HG03432 (cell line): ENCODE data around the gene GALNS.
"Not testable (repeated sequence)": the region's sequence is repeated elsewhere in the genome, so short reads cannot be mapped to it uniquely, and the experiment has no call there.

Experiments used
- ATAC-seq: cut with Tn5 transposase; IDR thresholded peaks from one replicate; pipeline ENCODE4 v1.9.1; 2021; ENCODE audit warnings: mild to moderate bottlenecking, moderate library complexity; ENCODE audit not compliant: unreplicated experiment

Gene GALNS

DNA sequence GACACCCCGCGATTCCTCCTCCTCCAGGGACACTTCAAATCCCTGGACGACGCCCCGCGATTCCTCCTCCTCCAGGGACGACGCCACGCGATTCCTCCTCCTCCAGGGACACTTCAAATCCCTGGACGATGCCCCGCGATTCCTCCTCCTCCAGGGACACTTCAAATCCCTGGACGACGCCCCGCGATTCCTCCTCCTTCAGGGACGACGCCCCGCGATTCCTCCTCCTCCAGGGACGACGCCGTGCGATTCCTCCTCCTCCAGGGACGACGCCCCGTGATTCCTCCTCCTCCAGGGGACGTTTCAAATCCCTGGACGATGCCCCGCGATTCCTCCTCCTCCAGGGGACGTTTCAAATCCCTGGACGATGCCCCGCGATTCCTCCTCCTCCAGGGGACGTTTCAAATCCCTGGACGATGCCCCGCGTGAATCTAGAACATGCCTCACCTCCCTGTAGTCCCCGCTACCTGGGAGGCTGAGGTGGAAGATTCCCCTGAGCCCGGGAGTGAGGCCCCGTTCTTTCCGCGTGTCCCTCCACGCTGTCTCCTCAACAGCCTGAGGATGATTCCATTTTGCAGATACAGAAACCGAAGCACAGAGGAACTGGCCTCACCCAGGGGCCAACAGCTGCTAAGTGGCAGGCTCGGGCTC is 33.1 kb upstream of the GALNS start:
- not testable (repeated sequence) for ATAC-seq

DNA sequence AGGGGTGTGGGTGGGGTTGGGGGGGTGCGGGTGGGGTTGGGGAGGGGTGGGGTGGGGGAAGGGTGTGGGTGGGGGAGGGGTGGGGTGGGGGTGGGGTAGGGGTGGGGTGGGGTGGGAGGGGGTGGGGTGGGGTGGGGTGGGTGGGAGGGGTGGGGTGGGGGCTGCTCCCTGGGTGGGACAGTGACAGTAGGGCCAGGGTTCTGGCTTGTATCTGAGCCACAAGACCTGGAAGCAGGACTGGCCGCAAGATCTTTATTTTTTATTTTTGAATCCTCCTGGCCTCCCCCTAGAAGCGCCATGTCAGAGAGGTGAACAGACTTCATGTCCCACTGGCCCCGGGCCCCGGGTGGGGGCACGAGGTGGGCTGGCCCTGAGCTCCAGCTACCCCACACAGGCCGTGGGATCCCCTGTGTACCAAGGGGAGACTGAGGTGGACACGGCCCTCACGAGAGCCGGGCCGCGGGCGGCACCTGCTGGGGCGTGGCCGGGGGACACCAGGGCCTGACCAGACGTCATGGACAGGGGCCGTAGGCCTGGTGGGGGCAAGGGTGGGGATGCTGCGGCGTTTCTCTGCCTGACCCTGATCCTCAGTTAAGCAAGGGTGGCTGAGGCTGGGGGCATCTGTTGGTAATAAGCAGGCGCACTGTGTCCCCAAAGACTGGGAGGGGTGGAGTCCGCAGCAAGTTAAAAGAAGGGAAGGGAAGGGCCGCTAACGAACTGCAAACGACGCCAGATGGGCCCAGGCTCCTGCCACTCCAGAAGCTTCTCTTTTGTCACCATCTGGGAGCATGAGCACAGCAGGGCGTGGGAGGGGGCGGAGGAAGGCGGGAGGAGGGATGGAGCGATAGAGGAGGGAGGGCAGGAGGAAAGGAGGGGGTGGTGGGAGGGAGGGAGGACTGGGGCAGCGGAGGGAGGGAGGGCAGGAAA is 32.0 kb upstream of the GALNS start:
- no peak for ATAC-seq

GRCh38 chr16:88888057-88888456 is 31.3 kb upstream of the GALNS start:
- ATAC-seq = no peak

GRCh38 chr16:88886845-88887521 is 30.2 kb upstream of the GALNS start:
- ATAC-seq = no peak

DNA sequence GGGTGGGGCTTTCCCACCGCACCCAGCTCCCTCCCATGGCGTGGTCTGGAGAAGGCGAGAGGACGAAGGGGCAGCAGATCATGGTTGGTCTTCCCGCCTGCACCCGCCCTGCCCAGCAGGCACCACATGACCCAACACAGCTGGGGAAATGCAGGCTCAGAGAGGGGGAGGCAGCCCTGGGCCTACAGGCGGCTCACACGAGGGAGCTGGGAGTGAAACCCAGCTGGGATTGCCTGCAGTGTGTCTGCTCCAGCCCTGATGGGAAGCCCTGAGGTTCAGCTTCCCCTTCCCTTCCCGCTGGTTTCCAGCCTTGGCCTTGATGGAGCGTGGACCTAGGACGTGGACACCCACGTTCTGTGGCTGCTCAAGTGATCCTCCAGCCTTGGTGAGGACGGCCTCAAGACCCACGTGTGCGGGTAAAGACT is 29.7 kb upstream of the GALNS start:
- no peak for ATAC-seq

DNA sequence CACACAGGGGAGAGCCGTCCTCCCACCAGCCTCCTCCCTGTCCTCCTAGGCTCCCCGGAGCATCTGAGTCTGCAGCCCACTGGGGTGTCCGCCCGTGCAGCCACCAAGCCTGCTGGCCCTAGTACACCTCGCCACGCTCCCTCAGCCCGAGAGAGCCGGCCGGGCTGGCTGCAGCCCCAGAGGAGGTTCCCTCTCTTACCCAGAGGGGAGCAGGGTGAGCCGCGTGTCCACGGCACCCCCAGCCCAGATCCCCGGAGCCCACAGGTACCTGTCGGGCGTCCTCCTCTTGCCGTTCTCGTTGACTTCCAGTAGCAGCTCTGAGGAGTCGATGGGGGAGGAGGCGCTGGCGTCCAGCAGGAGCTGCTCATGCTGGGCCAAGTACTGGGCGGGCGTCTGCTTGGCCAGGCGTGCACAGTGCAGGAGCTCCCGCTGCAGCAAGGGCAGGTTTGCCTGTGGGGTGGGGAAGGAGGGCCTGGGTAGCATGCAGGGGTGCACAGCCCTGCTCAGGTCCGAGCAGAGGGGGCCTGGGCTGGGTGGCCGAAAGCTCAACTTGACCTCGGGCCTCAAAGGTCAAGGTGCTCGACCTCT is 29.0 kb upstream of the GALNS start:
- ATAC-seq = no peak

GRCh38 chr16:88884569-88885271 is 28.0 kb upstream of the GALNS start:
- no peak for ATAC-seq

DNA sequence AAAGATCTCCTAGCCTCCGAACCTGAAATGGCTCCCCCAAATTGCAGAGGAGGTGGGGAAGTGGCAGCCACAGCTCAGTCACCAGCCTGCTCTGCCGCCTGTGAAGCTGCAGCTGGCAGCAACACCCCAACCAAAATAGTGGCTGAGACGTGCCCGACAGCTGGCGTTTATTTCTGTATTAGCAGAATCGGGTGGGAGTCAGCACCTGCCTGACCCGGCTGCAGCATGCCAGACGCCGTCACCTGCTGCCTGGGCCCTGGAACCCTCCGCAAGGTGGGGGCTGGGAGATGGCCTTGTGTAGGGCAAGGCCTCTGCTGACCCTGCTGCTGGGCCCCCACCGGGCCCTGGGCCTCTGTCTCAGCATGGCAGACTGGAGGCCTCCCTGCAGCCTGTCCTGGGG is 27.2 kb upstream of the GALNS start:
- ATAC-seq = no peak

- no peak for ATAC-seq
Observed at GRCh38 chr16:88883117-88883895, 26.6 kb upstream of the GALNS start.

DNA sequence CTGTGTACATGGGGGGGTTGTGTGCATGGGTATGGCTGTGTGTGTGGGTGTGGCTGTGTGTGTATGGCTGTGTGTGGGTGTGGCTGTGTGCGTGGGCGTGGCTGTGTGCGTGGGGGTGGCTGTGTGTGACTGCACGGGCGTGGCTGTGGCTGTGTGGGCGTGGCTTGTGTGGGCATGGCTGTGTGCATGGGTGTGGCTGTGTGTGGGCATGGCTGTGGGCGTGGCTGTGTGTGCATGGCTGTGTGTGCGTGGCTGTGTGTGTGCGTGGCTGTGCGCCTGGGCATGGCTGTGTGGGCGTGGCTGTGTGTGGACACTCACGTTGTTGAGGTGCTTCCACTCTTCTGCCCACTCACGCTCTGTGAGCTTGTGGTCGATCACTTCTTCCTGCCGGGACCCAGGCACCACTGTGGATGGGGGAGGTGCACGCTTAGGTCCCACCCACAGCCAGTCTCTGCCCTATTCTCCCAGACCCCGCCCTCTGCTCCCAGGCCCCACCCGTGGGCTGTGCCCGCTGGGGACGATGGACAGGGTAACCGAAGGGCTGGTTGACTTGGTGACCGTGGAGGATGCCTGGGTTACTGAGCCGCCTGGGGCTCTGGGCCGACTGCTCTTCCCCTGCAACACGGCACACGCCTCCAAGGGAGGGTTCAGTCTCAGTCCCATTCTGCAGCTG is 25.7 kb upstream of the GALNS start:
- no peak for ATAC-seq

DNA sequence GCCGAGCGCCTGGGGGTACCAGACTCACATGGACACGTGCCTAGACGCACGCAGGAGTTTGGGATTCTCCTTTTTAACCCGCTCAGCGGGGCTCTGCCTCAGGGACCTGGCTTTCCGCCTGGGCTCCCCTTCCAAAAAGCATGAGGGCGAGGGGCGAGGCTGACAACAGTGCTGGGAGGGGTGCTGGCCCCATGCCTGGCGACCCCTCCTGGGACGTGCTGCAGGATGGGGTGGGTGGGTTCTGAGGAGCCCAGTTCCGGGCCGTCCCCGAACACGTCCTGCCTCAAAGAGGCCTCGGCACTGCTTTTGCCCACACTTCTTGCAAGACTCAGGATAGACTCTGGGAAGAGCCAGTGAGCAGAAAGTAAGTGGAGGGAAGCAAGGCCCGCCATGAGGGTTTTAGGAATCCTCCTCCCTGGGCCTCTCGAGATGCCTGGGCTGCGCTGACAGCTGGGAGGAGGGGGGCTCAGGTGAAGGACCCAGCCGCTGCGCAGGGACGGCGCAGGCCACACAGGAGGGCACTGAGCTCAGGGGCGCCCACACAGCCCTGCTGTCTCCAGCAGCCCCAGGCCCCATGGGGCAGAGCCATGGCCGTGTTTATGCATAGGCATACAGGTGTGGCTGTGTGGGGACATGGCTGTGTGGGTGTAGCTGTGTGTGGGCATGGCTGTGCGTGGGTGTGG is 25.1 kb upstream of the GALNS start:
- no peak for ATAC-seq

DNA sequence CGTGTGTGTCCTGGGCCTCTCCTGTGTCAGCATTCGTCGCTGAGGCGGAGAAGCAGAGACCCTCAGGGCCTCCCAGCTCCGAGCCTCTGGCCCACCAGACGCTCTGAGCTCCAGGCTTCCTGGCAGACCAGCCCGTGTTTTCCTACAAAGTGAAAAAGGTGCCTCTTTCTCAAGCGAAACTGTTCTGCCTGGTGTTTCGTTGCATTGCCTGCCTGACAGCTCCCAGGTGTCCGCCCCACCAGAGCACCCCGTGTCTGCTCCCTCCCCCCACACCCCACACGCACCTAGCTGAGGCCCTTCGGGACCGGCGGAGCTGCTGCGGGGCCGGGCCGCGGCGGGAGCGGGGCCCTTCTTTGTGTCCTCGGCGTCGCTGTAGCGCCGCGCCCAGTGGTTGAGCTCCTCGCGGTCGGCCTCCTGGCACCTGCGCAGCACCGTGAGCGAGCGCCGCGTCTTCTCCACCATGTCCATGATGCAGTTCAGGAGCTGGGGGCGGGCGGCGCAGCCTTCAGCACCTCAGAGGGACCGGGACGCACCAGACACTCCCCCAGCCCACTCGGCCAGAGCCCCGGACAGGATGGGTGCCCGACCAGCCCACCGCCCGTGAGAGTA is 24.4 kb upstream of the GALNS start:
- no peak for ATAC-seq

DNA sequence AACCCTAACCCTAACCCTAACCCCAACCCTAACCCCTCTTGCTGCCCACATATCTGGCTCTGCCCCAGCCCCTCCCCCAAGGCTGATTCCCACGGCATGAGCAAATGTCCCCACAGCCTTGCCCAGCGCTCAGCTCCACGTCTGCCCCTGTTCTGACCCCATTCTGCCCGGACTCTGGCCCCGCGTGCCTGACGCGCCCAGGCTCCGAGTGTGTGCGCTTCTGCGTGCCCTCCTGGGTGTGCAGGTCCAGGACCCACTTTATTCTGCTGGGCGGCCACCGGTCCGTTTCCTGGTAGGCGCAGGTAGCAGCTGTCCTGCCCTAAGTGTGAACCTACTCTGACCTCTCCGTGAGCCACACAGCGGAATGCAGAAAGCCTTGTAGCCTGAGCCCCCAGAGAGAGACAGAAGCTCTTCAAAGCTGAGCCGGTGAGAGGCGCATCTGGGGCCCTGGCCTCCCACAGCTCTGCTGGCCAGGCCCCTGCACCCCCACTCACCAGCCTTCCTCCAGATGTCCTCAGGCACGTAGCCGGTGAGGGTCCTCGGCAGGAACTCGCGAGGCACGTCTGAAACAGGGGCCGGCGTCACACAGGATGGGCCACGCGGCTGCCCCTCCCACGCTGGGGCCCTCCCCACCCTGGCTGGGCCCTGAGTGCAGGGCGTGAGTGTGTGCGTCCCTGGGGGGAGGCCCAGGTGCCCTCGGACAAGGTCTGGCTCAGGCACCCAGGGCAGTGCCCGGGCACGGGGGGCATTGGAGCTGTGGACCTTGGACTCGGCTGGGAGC is 23.7 kb upstream of the GALNS start:
- ATAC-seq = no peak

DNA sequence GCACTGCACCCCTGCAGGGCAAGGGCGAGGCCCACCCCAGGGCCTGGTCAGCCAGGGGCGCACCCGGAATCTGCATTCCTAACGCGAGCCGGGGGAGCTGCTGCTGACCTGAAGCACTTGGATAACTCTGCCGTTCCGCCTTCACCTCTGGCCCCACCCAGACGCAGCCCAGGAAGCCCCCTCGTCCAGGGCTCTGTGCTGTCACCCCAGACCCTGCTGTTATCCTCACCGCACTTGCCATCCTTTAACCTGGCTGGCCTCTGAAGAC is 23.0 kb upstream of the GALNS start:
- no peak for ATAC-seq

GRCh38 chr16:88878967-88879787 is 22.4 kb upstream of the GALNS start:
- ATAC-seq = no peak

DNA sequence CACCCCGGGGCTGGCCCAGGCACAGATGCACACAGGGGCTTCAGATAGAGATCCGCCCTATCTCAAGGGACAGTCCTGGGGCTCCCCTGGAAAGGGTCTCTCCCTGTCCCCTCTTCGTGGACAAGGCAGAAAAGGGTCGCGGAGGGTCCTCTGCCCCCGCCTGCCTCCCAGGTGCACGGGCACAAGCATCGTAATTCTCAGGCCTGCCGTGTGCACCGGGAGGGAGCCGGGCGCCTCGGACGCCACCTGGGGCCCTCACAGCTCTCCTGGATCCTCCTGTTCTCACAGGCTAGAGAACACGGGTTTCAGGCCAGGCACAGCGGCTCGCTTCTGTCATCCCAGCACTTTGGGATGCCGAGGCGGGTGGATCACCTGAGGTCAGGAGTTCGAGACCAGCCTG is 21.6 kb upstream of the GALNS start:
- ATAC-seq = no peak
